SK-N-SH treated with all-trans-retinoic acid at 6 μM for 48 hours (cell line): ENCODE results near the gene FOXD1.

ENCODE experiments used
- ARNTL ChIP-seq: fragments of 450-650 bp; formaldehyde crosslinking; IDR thresholded peaks from 2 replicates; pipeline ENCODE4 v1.5.0; 2020; ENCODE audit warnings: low read depth, mild to moderate bottlenecking, moderate library complexity, borderline replicate concordance
- BACH2 ChIP-seq: fragments of 250-450 bp; sonication (Bioruptor Pico); IDR thresholded peaks from 2 replicates; pipeline ENCODE4 v1.9.0; 2021; ENCODE audit warnings: mild to moderate bottlenecking, borderline replicate concordance
- CREB5 ChIP-seq: fragments of 250-450 bp; sonication (Bioruptor Pico); IDR thresholded peaks from 2 replicates; pipeline ENCODE4 v1.5.1; 2020; ENCODE audit warnings: low read depth, mild to moderate bottlenecking, moderate library complexity
- CSRNP3 ChIP-seq: fragments of 250-450 bp; sonication (Bioruptor Pico); IDR thresholded peaks from 2 replicates; pipeline ENCODE4 v1.5.1; 2021; ENCODE audit warnings: mild to moderate bottlenecking, moderate library complexity
- ESRRG ChIP-seq: fragments of 250-450 bp; sonication (Bioruptor Pico); IDR thresholded peaks from 2 replicates; pipeline ENCODE4 v1.6.1; 2021; ENCODE audit warnings: mild to moderate bottlenecking
- ISL1 ChIP-seq: fragments of 250-450 bp; sonication (Bioruptor Pico); IDR thresholded peaks from 2 replicates; pipeline ENCODE4 v2.1.2; 2022; ENCODE audit warnings: mild to moderate bottlenecking, moderate library complexity
- PATZ1 ChIP-seq: fragments of 250-450 bp; sonication (Bioruptor Pico); IDR thresholded peaks from 2 replicates; pipeline ENCODE4 v1.8.0; 2020; ENCODE audit warnings: mild to moderate bottlenecking, moderate library complexity, borderline replicate concordance
- RARB ChIP-seq: fragments of 250-450 bp; sonication (Bioruptor Pico); IDR thresholded peaks from 2 replicates; pipeline ENCODE4 v1.8.0; 2021; ENCODE audit warnings: mild to moderate bottlenecking, moderate library complexity
- SNAI2 ChIP-seq: fragments of 250-450 bp; sonication (Bioruptor Pico); IDR thresholded peaks from 2 replicates; pipeline ENCODE4 v1.5.0; 2020; ENCODE audit warnings: mild to moderate bottlenecking, moderate library complexity
- TCF4 ChIP-seq: fragments of 250-450 bp; sonication (Bioruptor Pico); IDR thresholded peaks from 2 replicates; pipeline ENCODE4 v1.8.0; 2021; ENCODE audit warnings: mild to moderate bottlenecking, moderate library complexity, borderline replicate concordance
- TOX ChIP-seq: fragments of 250-450 bp; sonication (Bioruptor Pico); IDR thresholded peaks from 2 replicates; pipeline ENCODE4 v1.8.0; 2021; ENCODE audit warnings: mild to moderate bottlenecking, moderate library complexity, borderline replicate concordance
- ZC3H10 ChIP-seq: fragments of 250-450 bp; sonication (Bioruptor Pico); IDR thresholded peaks from 2 replicates; pipeline ENCODE4 v1.5.1; 2021; ENCODE audit warnings: mild to moderate bottlenecking, moderate library complexity
- ZNF8 ChIP-seq: fragments of 450-650 bp; formaldehyde crosslinking; IDR thresholded peaks from 2 replicates; pipeline ENCODE4 v1.5.0; 2020; ENCODE audit warnings: mild to moderate bottlenecking, moderate library complexity

- TF ChIP-seq ARNTL (CRISPR knock-in tag): no peak
- no peak for TF ChIP-seq PATZ1
- no peak for TF ChIP-seq SNAI2 (CRISPR knock-in tag)
- TF ChIP-seq TCF4 (CRISPR knock-in tag): no peak
- TF ChIP-seq CREB5 (CRISPR knock-in tag): no peak
- no peak for TF ChIP-seq RARB
- no peak for TF ChIP-seq BACH2 (CRISPR knock-in tag)
- no peak for TF ChIP-seq ZC3H10 (CRISPR knock-in tag)
- TF ChIP-seq ESRRG: no peak
- TF ChIP-seq ZNF8 (CRISPR knock-in tag): no peak
- no peak for TF ChIP-seq ISL1 (CRISPR knock-in tag)
- TF ChIP-seq TOX (CRISPR knock-in tag): no peak
- no peak for TF ChIP-seq CSRNP3 (CRISPR knock-in tag)
These were observed 12.0 kb downstream of the FOXD1 start for GRCh38 chr5:73436535-73437100.
